GM19193 (cell line): ENCODE measurements around the gene POU2AF2.

Experiments
- POLR2A ChIP-seq: IDR thresholded peaks from 4 replicates; pipeline ENCODE4 v1.6.1; 2011; ENCODE audit not compliant: insufficient read depth, insufficient read length; ENCODE audit errors: extremely low read depth

POU2AF2 gene

GRCh38 chr11:111298413-111299100 is 53.0 kb downstream of the POU2AF2 start, which contains the start of gene POU2AF3:
Gene POU2AF3, plus strand, starts transcription at chr11:111298546. Its CDS starts 36 bp downstream, at chr11:111298582.
- TF ChIP-seq POLR2A, result no peak

GRCh38 chr11:111299101-111300026 is 53.8 kb downstream of the POU2AF2 start:
- TF ChIP-seq POLR2A, result no peak

DNA sequence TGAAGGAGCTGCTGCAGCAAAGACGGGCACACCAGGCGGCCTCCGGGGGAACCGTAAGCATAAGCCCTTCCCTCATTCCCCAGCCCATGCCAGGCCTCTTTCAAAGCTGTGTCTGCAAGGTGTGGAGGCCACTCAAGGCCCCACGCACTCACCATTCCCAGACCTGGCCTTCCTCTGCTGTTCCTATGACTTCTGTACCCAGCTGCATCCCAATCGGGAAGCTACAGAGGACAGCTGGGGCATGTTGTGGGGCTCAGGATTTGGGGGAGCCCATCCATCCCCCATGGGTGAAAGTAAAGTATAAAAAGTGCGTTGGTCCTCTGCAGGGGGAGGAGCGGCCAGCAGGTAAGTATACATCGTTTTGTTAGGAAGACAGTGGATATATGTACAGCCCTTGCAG is 55.0 kb downstream of the POU2AF2 start:
- no peak for TF ChIP-seq POLR2A

- no peak for TF ChIP-seq POLR2A
Measured at GRCh38 chr11:111301004-111301841, 55.7 kb downstream of the POU2AF2 start.

DNA sequence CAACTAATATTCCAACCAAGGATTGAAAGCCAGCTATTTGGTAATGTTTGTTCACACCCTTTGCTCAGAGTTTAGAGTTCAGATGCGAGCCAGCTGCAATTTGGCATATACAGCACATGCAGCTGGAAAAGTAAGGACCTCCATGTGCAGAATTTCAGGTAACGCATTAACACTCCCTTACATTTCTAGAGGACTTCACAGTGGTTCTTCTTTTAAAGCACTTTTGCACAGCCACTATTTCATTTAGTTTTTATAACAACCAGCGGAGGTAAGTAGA is 56.3 kb downstream of the POU2AF2 start:
- no peak for TF ChIP-seq POLR2A

DNA sequence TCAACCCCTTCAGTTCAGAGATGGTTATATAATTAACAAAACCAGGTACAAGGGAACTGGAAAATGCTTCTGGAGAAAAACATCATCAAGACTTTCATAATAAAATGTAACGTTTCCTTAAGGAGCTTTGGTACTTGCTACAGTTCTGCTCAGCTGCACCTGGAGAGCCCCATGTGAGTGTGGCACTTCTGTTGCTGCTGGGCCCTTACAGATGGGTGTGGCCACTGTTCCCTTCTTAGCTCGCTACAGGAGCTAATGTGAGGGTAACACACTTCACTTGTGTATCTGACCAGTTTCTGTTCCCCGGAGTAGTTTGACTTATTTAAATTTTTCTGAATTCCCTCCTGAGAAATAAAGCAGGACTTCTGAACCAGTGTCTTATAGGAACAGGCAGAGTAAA is 56.8 kb downstream of the POU2AF2 start:
- TF ChIP-seq POLR2A, result no peak

GRCh38 chr11:111303461-111303860 is 57.9 kb downstream of the POU2AF2 start:
- no peak for TF ChIP-seq POLR2A

- TF ChIP-seq POLR2A, result no peak
Measured at GRCh38 chr11:111305162-111305802, 59.8 kb downstream of the POU2AF2 start.

GRCh38 chr11:111305876-111306275 is 60.4 kb downstream of the POU2AF2 start:
- TF ChIP-seq POLR2A, result no peak

DNA sequence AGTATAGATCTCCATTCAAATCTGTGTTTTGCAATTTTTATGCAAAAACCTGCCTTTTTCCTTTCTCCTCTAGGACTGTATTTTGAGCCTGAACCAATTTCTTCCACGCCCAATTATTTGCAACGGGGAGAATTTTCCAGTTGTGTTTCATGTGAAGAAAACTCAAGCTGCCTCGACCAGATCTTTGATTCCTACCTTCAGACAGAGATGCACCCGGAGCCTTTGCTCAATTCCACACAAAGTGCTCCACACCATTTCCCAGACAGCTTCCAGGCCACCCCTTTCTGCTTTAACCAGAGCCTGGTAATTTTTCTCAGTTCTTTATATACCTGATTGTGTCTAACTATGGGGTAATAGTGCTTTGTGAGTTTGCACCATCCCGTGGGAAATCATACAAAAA is 60.8 kb downstream of the POU2AF2 start:
- TF ChIP-seq POLR2A, result no peak

- no peak for TF ChIP-seq POLR2A
Measured at GRCh38 chr11:111307472-111308108, 62.1 kb downstream of the POU2AF2 start.

DNA sequence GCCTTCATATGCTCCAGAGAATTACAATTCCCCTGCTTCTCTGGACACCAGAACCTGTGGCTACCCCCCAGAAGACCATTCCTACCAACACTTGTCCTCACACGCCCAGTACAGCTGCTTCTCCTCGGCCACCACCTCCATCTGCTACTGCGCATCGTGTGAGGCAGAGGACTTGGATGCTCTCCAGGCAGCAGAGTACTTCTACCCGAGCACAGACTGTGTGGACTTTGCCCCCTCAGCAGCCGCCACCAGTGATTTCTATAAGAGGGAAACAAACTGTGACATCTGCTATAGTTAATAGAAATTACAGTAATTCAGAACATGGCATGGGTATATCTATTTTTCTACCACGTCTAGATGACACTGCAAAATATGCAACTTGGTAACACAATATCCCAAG is 62.6 kb downstream of the POU2AF2 start:
- no peak for TF ChIP-seq POLR2A

GRCh38 chr11:111309215-111309915 is 63.8 kb downstream of the POU2AF2 start:
- TF ChIP-seq POLR2A, result no peak

- TF ChIP-seq POLR2A, result no peak
Measured at GRCh38 chr11:111310088-111310487, 64.6 kb downstream of the POU2AF2 start.
